K562 (cell line): ENCODE measurements around the gene TBC1D17. TPM values are rescaled to one million over a fixed set of nuclear protein-coding genes. Genes with fewer than 3 reads are reported as not detected.

Source experiments
- BRCA1 ChIP-seq, 2 experiments: fragments of 450-650 bp in 1 of 2; sonication (generic) in 1 of 2; formaldehyde crosslinking in 1 of 2; IDR thresholded peaks; 2 replicates each; pipeline versions ENCODE4 v1.5.0 to v1.6.1; 2017 to 2020; ENCODE audit warnings: mild to moderate bottlenecking in 1 of 2, missing genetic modification reagents in 1 of 2
- BRF1 ChIP-seq: IDR thresholded peaks from 3 replicates; pipeline ENCODE4 v1.6.1; 2011; ENCODE audit warnings: borderline replicate concordance, mild to moderate bottlenecking; ENCODE audit not compliant: insufficient read length; ENCODE audit errors: extremely low read depth
- CREB5 ChIP-seq: fragments of 250-450 bp; sonication (Bioruptor Pico); IDR thresholded peaks from 2 replicates; pipeline ENCODE4 v1.5.0; 2020; ENCODE audit warnings: mild to moderate bottlenecking
- DDX20 ChIP-seq: fragments of 450-650 bp; IDR thresholded peaks from 2 replicates; pipeline ENCODE4 v1.6.1; 2016; ENCODE audit warnings: missing genetic modification characterization, low read depth, mild to moderate bottlenecking, missing compliant biosample characterization, moderate library complexity
- EWSR1 ChIP-seq: fragments of 450-650 bp; IDR thresholded peaks from 2 replicates; pipeline ENCODE4 v1.6.1; 2018; ENCODE audit warnings: borderline replicate concordance, mild to moderate bottlenecking, low read depth, moderate library complexity; ENCODE audit not compliant: partially characterized antibody
- FOXK1 ChIP-seq: sonication (generic); formaldehyde crosslinking; IDR thresholded peaks from 2 replicates; pipeline ENCODE4 v1.8.0; 2022; ENCODE audit warnings: missing genetic modification reagents, mild to moderate bottlenecking, borderline replicate concordance
- GMEB1 ChIP-seq: fragments of 250-450 bp; sonication (Bioruptor Pico); IDR thresholded peaks from 2 replicates; pipeline ENCODE4 v1.4.0; 2020; ENCODE audit warnings: mild to moderate bottlenecking
- MEIS2 ChIP-seq: fragments of 450-650 bp; IDR thresholded peaks from 2 replicates; pipeline ENCODE4 v1.6.1; 2014; ENCODE audit warnings: mild to moderate bottlenecking; ENCODE audit not compliant: partially characterized antibody
- PTRF ChIP-seq: fragments of 450-650 bp; IDR thresholded peaks from 2 replicates; pipeline ENCODE4 v1.6.1; 2016; ENCODE audit warnings: mild to moderate bottlenecking, missing genetic modification characterization, missing compliant biosample characterization
- RUNX1 ChIP-seq: sonication (generic); IDR thresholded peaks from 2 replicates; pipeline ENCODE4 v1.6.1; 2016; ENCODE audit warnings: antibody characterized with exemption, low read depth
- SAFB ChIP-seq: fragments of 200-400 bp; formaldehyde crosslinking; IDR thresholded peaks from 2 replicates; pipeline ENCODE4 v1.6.1; 2017; ENCODE audit warnings: low read depth, low read length, borderline replicate concordance
- SNIP1 ChIP-seq: fragments of 450-650 bp; IDR thresholded peaks from 2 replicates; pipeline ENCODE4 v1.7.1; 2017; ENCODE audit warnings: low read depth, mild to moderate bottlenecking
- SP2 ChIP-seq: IDR thresholded peaks from 2 replicates; pipeline ENCODE4 v1.6.1; 2011; ENCODE audit warnings: mild to moderate bottlenecking, low read depth, low read length, moderate library complexity; ENCODE audit not compliant: poor library complexity, severe bottlenecking; ENCODE audit errors: extremely low read depth
- SREBF2 ChIP-seq: sonication (generic); formaldehyde crosslinking; IDR thresholded peaks from 2 replicates; pipeline ENCODE4 v1.4.0; 2020; ENCODE audit warnings: mild to moderate bottlenecking, missing genetic modification reagents
- TCF3 ChIP-seq: sonication (generic); formaldehyde crosslinking; IDR thresholded peaks from 2 replicates; pipeline ENCODE4 v1.4.0; 2020; ENCODE audit warnings: mild to moderate bottlenecking, missing genetic modification reagents
- TSC22D4 ChIP-seq: fragments of 450-650 bp; IDR thresholded peaks from 2 replicates; pipeline ENCODE4 v1.6.1; 2016; ENCODE audit warnings: missing genetic modification characterization, missing biosample characterization, control low read depth
- ZNF217 ChIP-seq: sonication (generic); formaldehyde crosslinking; IDR thresholded peaks from 2 replicates; pipeline ENCODE4 v1.8.0; 2022; ENCODE audit warnings: mild to moderate bottlenecking, missing genetic modification reagents
- ZNF639 ChIP-seq, 2 experiments: fragments of 200-800 bp in 1 of 2; sonication (Bioruptor generic) in 1 of 2; sonication (generic) in 1 of 2; formaldehyde crosslinking in 1 of 2; IDR thresholded peaks in 1 of 2; conservative IDR thresholded peaks in 1 of 2; 2 replicates each; pipeline versions ENCODE4 v1.5.0 to v1.6.1; 2016 to 2020; ENCODE audit warnings: missing compliant biosample characterization in 1 of 2, missing genetic modification characterization in 1 of 2, missing genetic modification reagents in 1 of 2
- ZNF717 ChIP-seq: fragments of 250-450 bp; sonication (Bioruptor Pico); IDR thresholded peaks from 2 replicates; pipeline ENCODE4 v1.5.0; 2021
- polyA plus RNA-seq, 8 experiments: library from polyadenylated mRNA; depleted of rRNA in 4 of 8; stranded (reverse) in 5 of 8; unstranded in 3 of 8; fragments of >200 nt; fragmentation: Nextera tagmentation in 2 of 8; fragmentation: Illumina TruSeq in 1 of 8; extraction: Ambion mirVana in 2 of 8; extraction: Trizol in 1 of 8; gene quantifications; 2 replicates each; pipeline versions ENCODE4 v1.2.1 to v1.2.3, GENCODE V29; 2011 to 2014; ENCODE audit warnings: inconsistent platforms in 1 of 8, missing spikeins in 1 of 8
- total RNA-seq, 7 experiments: library from RNA; depleted of rRNA in 6 of 7; stranded (reverse); fragments of >200 nt in 6 of 7; fragmentation: Illumina TruSeq in 2 of 7; extraction: Trizol in 2 of 7; gene quantifications; 2 replicates each; pipeline versions ENCODE4 v1.2.1 to v1.2.3, GENCODE V29; 2011 to 2021; ENCODE audit warnings: low replicate concordance in 1 of 7
- TF ChIP-seq, protein P1 (sequence below): fragments of 250-450 bp; sonication (Bioruptor Pico); IDR thresholded peaks from 2 replicates; pipeline ENCODE4 v1.8.0; 2022; ENCODE audit warnings: moderate library complexity, mild to moderate bottlenecking, inconsistent platforms
- TF ChIP-seq, protein P2 (sequence below): fragments of 450-650 bp; IDR thresholded peaks from 2 replicates; pipeline ENCODE4 v1.6.1; 2016

The TBC1D17 gene
- total and polyA plus RNA-seq, 9 of the 15 experiments (the other 6 are each of a cell fraction or from before 2014, with no cell fraction given): 0.42 to 16.0 (median 3.8) TPM

- peak in 1 of 2 experiments; percentile 69; a peak in 1 of 4 replicates for TF ChIP-seq ZNF639 (CRISPR knock-in tag; conservative IDR thresholded peaks at IDR 0.05 in 1 of 2, IDR thresholded peaks at IDR 0.05 in 1 of 2)
- TF ChIP-seq SNIP1: no peak
- no peak for TF ChIP-seq SREBF2 (CRISPR knock-in tag)
- TF ChIP-seq TSC22D4 (tag): no peak
- TF ChIP-seq ZNF217 (CRISPR knock-in tag): no peak
- TF ChIP-seq, protein P1, sequence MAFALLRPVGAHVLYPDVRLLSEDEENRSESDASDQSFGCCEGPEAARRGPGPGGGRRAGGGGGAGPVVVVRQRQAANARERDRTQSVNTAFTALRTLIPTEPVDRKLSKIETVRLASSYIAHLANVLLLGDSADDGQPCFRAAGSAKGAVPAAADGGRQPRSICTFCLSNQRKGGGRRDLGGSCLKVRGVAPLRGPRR (CRISPR knock-in tag): no peak
- no peak for TF ChIP-seq DDX20 (tag)
- no peak for TF ChIP-seq PTRF (tag)
- TF ChIP-seq GMEB1: no peak
- TF ChIP-seq SAFB: no peak
- no peak for TF ChIP-seq TCF3 (CRISPR knock-in tag)
- peak; percentile 52 for TF ChIP-seq MEIS2
- TF ChIP-seq FOXK1 (CRISPR knock-in tag): no peak
- no peak for TF ChIP-seq CREB5 (CRISPR knock-in tag)
- no peak for TF ChIP-seq EWSR1
- TF ChIP-seq, protein P2, sequence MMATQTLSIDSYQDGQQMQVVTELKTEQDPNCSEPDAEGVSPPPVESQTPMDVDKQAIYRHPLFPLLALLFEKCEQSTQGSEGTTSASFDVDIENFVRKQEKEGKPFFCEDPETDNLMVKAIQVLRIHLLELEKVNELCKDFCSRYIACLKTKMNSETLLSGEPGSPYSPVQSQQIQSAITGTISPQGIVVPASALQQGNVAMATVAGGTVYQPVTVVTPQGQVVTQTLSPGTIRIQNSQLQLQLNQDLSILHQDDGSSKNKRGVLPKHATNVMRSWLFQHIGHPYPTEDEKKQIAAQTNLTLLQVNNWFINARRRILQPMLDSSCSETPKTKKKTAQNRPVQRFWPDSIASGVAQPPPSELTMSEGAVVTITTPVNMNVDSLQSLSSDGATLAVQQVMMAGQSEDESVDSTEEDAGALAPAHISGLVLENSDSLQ: peak; percentile 85
- no peak for TF ChIP-seq ZNF717 (CRISPR knock-in tag)
- 0 out of 2 replicates have a peak, but pooled peaks have one; percentile 46 for TF ChIP-seq RUNX1
- no peak for TF ChIP-seq BRF1
- peak; percentile 54 for TF ChIP-seq SP2
- TF ChIP-seq BRCA1 (IDR thresholded peaks at IDR 0.05): no peak
- no peak for TF ChIP-seq BRCA1 (CRISPR knock-in tag; IDR thresholded peaks at IDR 0.05)
Observed at GRCh38 chr19:49869484-49870308, 7.8 kb upstream of the TBC1D17 start (continued).
